Right lung (tissue), 5 donors: Measurements from ENCODE around the gene NDUFB3. TPM values are rescaled to one million over a fixed set of nuclear protein-coding genes. Genes with fewer than 3 reads are reported as not detected.
"Not testable (repeated sequence)": the region's sequence is repeated elsewhere in the genome, so short reads cannot be mapped to it uniquely, and the experiment has no call there.

Experiments
- DNase-seq, 2 donors: peaks; one replicate each; pipeline ENCODE4 v3.0.0-alpha.2; 2013
- polyA plus RNA-seq, 5 donors: library from polyadenylated mRNA; unstranded; fragments of 120-200 nt; gene quantifications; one replicate each; pipeline versions ENCODE4 v1.2.1 to v1.2.3, GENCODE V29; 2013; ENCODE audit warnings: inconsistent platforms in 1 of 5, low replicate concordance in 1 of 5; ENCODE audit not compliant: insufficient read length in 5 of 5, insufficient read depth in 1 of 5

NDUFB3 gene
- polyA plus RNA-seq, 5 donors: 59.7 to 84.1 (median 70.5) TPM

DNA sequence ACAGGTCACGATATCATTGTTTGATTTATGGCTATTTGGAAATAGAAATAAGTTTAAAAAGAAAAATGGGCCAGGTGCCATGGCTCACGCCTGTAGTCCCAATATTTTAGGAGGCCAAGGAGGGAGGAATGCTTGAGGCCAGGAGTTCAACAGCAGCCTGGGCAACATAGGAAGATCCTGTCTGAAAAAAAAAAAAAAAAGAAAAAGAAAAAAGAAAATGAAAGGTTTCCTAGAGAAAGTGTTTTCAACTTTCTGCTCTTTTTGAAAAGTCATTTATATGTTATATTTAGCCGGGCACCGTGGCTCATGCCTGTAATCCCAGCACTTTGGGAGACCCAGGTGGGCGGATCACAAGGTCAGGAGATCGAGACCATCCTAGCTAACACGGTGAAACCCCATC is 3.2 kb downstream of the NDUFB3 start:
- DNase-seq: no peak

DNA sequence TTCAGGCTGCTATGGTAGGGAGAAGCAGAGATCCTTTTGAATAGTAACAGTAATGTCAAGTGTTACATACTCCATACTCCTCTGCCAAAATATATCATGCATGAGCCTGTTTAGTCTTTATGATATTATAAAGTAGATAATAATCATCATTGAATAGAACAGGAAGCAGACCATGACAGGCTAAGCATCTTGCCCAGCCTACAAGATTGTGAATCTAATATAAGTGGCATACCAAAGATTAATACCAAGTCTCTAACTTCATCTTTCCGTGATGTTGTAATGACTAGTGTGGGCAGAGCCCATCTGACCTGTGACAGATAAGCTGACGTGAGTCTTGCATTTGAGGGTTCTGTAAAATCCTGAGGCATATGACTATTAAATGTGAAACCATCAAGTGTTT is 13.1 kb downstream of the NDUFB3 start:
- DNase-seq: no peak

DNA sequence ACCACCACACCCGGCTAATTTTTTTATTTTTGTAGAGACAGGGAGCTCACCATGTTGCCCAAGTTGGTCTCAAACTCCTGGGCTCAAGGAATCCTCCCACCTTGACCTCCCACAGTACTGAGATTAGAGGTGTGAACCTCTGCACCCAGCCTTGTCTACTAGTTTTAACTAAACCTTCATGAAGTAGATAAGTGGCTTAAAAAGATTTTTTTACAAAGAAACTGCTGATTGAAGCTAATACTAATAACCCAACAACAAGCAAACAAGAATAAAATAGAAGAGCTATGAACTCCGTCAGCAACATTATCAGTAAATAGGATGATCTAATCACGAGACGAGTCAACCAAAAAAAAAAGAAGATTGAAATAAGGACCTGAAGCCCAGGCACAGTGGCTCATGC is 18.8 kb downstream of the NDUFB3 start:
- DNase-seq: no peak

DNA sequence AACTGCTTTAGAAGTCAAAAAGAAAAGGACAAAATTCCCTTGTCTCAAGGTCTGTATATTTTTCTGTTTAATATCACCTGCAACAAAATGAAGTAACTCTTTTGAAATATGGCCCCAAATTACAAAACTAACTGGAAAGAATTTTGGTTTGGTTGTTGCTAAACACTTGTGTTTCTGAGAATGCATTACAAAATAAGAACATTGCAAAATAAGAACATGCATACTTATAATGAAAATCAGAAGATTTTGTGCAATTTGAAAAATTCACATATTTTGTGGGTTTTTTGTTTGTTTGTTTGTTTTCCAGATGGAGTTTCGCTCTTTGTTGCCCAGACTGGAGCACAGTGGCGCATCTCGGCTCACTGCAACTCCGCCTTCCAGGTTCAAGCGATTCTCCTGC is 21.8 kb downstream of the NDUFB3 start:
- no peak for DNase-seq

DNA sequence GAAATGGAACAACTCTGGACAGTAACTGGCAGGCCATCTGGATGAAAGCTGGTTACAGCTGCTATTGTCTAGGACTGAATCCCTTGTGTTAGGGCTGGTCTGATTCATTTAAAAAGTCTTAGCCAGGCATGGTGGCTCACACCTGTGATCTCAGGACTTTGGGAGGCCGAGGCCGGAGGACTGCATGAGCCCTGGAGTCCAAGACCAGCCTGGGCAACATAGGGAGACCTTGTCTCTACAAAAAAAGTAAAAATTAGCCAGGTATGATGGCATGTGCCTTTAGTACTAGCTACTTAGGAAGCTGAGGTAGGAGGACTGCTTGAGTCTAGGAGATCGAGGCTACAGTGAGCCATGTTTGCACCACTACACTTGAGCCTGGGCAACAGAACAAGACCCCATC is 28.7 kb downstream of the NDUFB3 start:
- no peak for DNase-seq

DNA sequence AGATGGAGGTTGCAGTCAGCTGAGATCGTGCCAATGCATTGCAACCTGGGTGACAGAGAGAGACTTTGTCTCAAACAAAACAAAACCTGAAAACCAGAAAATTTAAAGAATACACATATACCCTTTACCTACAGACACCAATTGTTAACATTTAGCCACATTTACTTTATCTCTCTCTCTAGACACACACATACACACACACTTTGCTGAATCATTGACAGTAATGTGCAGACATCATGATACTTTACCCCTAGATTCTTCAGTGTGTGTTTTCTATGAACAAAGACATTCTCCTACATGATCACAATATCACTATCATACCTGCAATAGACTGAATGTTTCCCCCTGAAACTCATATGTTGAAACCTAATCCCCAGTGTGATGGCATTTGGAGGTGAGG is 34.0 kb downstream of the NDUFB3 start:
- no peak for DNase-seq

DNA sequence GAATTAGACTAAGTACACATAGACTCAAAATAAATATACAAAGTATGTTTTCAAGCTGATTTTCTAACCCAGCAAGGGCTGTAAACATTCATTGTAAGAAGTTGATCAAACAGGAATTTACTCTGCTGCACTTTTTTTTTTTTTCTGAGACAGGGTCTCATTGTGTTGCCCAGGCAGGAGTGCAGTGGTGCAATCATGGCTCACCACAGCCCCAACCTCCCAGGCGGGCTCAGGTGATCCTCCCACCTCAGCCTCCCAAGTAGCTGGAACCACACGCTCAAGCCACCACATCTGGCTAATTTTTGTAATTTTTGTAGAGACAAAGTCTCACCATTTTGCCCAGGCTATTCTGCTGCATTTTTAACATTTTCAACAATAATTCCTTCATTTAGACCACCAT is 35.8 kb downstream of the NDUFB3 start:
- DNase-seq: no peak

DNA sequence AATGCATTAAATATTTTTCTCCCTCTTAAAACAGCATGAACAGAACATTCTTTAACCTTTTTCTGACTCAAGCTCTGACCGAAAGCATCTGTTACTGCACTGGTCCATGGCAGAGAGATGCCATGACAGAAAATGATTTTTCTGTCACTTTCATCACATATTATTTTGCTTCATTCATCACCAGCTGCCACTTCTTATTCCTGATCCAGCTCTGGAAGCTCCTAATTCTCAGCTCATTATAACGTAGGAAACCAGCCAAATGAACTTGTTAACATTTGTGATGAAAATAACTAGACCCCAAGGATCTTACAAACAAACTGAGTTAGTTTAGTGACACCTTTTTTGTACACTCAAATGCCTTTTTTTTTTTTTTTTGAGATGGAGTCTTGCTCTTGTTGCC is 36.5 kb downstream of the NDUFB3 start:
- DNase-seq: no peak

DNA sequence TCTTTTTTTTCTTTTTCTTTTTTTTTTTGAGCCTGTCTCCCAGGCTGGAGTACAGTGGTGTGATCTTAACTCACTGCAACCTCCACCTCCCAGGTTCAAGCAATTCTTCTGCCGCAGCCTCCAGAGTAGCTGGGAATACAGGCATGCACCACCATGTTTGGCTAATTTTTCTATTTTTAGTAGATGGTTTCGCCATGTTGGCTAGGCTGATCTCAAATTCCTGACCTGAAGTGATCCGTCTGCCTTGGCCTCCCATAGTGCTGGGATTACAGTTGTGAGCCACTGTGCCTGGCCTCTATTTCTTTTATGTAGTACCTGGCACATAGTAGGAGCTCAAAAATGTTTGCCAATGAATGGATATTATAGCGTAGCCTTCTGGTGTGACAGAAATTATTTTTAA is 37.4 kb downstream of the NDUFB3 start:
- no peak for DNase-seq

DNA sequence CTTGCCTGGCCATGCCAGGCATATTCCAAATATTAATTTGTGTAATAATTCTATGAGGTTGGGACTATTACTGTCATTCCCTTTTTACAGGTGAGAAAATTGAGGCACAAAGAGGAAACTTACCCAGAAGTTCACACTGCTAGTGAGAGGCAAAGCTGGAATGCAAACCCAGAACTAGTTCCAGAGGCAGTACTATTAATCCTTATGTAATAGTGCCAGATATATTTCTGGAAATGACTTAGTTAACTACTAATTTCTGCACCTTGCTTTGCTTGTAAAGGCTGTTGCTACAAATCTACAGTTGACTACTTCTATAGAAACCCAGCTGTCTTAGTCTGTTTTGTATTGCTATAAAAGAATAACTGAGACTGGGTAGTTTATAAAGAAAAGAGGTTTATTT is 38.8 kb downstream of the NDUFB3 start:
- DNase-seq: no peak

DNA sequence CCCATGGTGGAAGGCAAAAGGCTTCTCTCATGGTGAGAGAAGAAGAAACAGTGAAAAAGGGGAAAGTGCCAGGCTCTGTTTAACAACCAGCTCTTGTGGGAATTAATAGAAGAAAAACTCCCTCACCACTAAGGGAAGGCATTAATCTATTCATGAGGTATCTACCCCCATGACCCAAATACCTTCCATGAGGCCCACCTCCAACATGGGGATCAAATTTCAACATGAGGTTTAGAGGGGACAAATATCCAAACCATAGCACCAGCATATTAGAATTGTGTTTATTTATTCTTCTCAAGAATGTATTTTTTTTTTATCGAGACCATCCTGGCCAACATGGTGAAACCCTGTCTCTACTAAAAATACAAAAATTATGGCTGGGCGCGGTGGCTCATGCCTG is 39.3 kb downstream of the NDUFB3 start:
- no peak for DNase-seq

DNA sequence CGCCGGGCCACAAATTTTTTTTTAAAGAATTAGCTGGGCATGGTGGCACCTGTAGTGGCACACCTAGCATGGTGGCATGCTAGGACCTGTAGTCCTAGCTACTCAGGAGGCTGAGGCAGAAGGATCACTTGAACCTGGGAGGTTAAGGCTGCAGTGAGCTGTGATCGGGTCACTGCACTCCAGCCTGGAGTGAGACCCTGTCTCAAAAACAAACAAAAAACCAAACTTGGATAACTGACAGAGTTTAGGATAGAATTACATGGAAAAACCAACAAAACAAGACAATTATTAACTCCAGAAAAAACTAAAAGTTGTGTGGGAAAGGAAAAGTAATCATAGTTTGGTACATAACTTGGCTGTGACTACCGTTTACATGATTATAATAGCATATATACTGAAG is 42.5 kb downstream of the NDUFB3 start:
- no peak for DNase-seq

DNA sequence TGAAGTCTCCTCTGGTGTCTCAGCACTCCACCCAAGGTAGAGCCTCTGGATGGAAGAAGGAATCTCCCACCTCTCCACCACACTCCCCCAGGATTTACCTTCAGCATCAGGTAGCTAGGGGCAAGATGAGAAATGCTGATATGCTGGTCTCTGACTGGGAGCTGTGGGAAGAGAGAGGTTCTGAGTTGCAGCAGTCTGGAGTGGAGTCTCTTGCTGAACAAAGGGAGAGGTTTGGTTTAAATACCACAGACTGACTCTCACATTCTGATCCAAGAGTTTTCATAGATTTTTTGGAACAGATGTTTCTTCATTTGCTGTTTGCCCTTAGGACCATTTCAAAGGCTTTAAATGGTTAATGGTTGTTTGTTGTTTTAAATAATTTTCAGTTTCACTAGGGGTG is 43.0 kb downstream of the NDUFB3 start:
- DNase-seq: no peak

DNA sequence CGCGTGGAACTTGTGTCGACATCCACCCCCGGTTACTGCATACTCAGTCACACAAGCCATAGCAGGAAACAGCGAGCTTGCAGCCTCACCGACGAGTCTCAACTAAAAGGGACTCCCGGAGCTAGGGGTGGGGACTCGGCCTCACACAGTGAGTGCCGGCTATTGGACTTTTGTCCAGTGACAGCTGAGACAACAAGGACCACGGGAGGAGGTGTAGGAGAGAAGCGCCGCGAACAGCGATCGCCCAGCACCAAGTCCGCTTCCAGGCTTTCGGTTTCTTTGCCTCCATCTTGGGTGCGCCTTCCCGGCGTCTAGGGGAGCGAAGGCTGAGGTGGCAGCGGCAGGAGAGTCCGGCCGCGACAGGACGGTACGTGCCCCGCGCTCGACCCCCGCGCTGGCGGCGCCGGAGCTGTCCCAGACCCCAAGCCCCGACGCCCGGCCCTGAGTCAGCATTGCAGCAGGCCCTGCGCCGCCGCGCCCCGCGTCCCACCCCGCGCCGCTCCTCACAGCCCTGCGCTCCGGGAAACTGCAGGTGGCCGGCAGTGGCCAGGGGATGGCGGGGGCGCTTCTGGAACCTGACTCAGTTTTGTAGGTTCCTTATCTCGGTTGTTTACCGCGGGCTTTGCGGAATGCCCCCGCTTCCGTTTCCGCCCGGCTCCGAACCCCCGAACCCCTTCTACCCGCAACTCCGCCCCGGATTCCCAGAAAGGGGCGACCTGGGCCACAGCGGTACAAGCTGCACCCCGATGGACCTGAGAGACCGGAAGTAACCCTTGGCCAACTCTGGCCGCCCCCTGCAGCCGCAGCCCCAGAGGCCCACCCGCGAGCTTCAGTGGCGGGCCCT is 44.5 kb downstream of the NDUFB3 start, which contains the start of gene CFLAR:
CFLAR (plus strand) TSS at position 50 of the 844 bp plus-strand sequence. CDS start 13,702 bp downstream, outside the sequence.
- DNase-seq: peak; percentile 78 to 81

DNA sequence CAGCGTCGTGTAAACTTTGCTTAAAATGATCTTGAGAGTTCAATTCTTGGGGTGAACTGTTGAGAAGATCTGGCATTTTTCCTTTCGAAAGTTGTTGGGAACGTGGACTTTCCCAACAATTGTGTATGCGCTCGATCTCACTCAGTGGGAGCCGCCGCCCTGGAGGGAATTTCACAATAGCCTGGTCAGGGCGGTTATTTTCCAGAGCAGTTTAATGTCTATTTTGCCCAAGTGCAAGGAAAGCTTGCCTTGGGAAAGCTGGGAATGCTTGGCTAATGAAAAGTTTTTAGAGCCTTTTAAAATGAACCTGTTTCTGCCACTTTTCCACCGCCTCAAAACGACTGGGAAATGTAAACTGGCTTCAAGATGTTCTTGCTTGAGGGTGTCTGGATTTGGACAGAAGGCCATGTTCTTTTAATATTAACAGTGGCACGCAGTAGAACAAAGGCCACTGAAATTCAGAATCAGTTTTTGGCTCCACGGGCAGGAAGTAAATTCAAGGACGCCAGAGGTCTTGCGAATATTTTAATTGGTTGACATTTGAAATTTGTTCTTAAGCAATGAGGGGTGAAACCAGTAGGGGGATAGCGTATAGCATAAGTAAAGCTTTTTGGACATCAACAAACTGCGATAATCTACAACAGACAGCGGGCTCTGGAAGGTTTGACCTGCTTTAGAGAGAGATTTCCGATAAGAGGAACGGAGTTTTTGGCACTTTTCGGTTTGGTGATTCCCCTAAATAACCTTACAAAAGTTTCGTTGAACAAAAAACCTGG is 45.3 kb downstream of the NDUFB3 start:
- peak; percentile 73 to 74 for DNase-seq

DNA sequence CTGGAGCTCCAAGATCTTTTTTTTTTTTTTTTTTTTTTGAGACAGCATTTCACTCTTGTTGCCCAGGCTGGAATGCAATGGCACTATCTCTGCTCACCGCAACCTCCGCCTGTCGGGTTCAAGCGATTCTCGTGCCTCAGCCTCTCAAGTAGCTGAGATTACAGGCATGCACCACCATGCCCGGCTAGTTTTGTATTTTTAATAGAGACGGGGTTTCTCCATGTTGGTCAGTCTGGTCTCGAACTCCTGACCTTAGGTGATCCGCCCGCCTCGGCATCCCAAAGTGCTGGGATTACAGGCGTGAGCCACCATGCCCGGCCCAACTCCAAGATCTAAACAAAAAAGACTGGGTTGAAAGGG is 45.9 kb downstream of the NDUFB3 start:
- DNase-seq: not testable (repeated sequence)

DNA sequence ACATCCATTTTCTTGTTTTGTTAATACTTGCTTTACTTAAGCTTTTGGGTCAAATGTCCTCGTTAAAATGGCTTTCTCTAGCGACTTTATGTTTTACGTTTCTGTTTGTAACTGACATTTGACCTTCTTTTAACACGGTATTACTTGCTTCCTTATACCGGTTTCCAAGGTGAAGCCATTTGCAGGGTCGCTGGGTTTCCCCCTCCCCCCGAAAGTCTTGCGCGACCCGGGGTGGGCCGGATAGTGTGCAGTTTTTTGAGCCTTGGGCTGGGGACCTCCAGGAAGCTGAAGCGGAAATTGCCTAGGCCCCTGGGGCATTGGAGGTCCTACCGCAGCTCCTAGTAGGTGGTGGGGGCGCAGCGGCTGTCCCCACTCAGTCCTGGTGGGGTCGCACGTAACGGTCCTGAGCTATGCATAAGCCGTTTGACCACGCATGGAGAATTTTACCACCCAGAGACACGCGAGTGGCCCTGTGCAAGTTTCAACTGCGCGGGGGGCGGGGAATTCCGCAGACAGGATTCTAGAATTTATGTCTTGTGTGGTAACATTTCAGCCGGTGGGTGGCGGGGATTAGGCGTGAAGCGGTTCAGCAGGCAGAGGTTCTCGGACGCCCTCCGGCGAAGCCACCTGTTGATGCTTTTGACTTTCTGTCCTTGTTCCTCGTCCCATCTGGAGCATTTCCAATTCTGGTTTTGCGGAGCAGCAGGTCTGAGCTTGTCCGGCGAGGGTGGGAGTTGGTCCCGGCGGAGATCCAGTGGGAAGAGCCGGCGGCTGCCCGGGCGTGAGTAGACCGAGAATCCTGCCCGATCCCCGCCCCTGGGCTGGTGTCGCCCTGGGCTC is 46.5 kb downstream of the NDUFB3 start:
- DNase-seq: peak; percentile 68 to 72

DNA sequence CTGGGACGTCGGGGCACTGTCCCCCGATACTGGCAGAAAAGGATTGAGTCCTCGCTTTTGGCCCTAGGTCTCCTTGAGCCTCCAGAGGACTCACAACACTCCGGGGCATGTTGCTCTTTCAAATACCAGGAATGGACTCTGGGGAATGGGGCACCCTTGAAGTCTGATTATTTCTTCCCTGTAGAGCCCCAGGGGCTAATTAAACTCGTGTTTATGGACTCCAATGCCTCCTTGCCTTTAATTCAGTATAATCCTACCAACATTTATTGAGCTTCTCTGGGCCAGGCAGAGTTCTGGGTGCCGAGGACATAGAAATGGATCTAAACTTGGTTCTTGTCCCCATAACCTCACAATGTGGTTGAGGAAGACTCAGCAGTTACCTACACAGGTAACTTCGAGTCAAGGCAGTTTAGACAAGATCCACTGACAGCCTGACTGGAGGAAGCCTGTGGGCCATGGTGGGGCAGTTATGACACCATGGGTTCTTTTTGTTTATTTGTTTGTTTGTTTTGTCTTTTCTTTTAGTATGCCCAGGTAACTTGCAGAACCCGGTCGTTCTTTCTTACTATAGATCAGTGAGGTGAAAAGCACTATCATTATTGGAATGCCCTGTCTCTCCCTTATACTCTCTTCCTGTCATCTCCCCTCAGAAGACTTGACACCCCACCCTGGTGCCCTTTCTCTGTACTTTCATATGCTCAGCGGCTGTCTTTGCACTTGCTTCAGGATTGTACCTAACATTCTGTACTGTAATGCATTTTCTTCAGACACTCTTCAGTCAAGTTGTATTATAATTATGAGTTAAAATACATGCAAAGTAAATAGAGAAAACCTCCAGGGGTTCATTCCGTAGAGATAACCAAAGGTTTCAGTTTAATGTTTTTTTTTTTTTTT is 47.4 kb downstream of the NDUFB3 start:
- DNase-seq: no peak

DNA sequence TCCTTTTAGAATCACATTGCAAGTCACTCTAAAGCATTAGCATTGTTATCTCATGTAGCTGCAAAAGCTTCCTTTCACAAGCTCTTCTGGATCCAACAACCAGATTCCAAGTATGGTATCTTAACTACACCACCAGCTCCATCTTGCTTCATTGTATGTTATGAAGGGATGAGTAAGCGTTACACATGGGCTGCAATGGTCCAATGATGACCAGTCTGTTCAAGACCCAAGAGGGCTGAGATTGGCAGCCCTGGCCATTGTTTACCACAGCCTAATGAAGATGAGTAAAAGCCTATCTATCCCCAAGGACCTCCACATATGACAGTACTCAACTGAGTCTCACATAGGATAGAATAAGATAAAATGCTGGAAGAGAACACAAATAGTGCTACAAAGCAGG is 50.5 kb downstream of the NDUFB3 start:
- DNase-seq: no peak

DNA sequence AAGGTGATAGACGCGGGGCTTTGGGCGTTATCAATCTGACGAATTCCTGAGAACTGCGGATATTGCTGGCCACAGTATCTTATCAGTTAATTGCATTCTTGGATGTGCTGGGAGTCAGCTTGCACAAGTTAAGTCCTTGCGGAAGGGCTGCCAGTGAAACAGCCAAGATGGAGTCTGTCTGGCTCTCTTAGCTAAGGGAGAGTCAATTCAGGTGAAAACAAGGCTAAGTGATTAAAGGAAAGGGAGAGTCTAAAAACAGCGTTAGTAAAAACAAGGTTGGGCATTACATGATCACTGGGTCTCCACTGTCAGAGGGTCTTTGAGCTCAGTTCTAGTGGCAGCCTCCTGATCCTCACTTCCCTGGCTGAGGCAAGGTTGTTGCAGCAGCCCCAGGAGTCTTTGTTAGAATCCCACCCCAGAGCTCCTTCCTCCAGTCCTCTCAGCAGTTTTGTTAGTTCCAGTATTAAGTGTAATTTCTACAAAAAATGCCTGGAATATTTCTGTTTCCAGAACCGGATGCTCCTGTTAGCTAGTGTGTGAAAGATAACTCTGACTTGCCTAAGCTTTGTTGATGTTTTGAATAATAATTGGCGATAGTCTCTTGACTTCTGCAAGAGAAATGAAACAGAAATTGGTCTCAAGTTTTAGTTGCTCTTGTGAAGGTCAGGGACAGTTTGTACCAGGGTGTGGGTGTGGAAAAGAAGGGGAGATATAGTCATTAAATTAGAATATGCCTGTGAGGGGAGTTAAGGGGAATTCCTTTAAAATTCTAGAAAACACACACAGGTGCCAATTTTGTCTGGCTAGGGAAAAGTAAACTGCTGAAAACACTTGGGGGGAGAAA is 54.7 kb downstream of the NDUFB3 start:
- DNase-seq: no peak
